ENCODE data around the gene MYO18A. TPM values are rescaled to one million over a fixed set of nuclear protein-coding genes. Genes with fewer than 3 reads are reported as not detected.

Gene MYO18A
- total RNA-seq, 1 donor from 2014 or later = 48.2 TPM

DNA sequence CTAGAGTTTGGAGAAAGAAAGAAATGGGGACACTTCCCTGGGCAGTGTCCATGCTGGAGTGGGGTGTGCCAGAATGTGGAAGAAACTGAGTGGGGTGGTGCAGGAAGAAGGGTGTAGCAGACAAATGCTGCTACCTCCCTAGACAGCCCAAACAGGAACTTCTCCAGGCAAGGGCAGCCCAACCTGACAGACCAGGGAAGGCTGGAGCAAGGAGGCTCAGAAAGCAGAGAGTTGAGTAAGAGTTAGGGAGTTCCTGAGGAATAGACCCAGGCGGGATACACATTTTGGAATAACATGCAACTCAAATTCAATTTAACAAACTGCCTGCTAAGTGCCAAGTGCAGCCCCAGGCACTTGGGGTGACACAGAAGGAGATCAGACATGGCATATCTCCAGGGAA is 1.0 kb upstream of the MYO18A start:
- TF ChIP-seq CTCF (conservative IDR thresholded peaks at IDR 0.05) = no peak
- H3K4me3 Mint-ChIP-seq = peak overlapping the region; percentile 85
- H3K4me1 Mint-ChIP-seq = peaks cover 35% of the 10 kb centered on the region
- no peak for DNase-seq (ENCODE audit: low read depth, low spot score)
- no peaks in the 10 kb centered on the region for H3K27me3 Mint-ChIP-seq (ENCODE audit: low read depth)
- H3K36me3 Mint-ChIP-seq (ENCODE audit: low read depth) = no peaks in the 10 kb centered on the region
- peaks cover 6% of the 10 kb centered on the region for H3K9me3 Mint-ChIP-seq
- no peak overlapping the region for H3K27ac Mint-ChIP-seq (ENCODE audit: unreplicated experiment)

DNA sequence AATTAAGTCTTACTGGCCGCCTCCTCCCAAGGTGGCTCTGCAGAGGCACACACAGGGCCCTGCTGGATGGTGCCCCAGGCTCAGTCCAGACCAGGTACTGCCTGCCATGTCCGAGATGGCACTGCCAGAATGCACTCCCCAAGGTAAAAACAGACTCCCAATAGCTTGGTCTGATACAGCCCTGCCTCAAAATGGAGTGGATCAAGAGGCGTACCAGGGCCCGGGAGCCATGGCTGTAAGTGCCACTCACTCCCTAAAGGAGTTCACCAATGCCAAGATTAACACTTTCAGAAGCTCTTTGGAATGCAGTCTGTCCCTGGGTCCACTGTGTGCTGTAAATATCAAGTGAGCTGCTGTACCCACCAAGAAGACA is 576 bp upstream of the MYO18A start:
- H3K27ac Mint-ChIP-seq (ENCODE audit: unreplicated experiment) = no peak overlapping the region
- TF ChIP-seq CTCF (conservative IDR thresholded peaks at IDR 0.05) = no peak
- DNase-seq (ENCODE audit: low read depth, low spot score) = no peak
- no peaks in the 10 kb centered on the region for H3K27me3 Mint-ChIP-seq (ENCODE audit: low read depth)
- peak overlapping the region; percentile 85 for H3K4me3 Mint-ChIP-seq
- peaks cover 39% of the 10 kb centered on the region for H3K4me1 Mint-ChIP-seq
- peaks cover 6% of the 10 kb centered on the region for H3K9me3 Mint-ChIP-seq
- H3K36me3 Mint-ChIP-seq (ENCODE audit: low read depth) = no peaks in the 10 kb centered on the region

DNA sequence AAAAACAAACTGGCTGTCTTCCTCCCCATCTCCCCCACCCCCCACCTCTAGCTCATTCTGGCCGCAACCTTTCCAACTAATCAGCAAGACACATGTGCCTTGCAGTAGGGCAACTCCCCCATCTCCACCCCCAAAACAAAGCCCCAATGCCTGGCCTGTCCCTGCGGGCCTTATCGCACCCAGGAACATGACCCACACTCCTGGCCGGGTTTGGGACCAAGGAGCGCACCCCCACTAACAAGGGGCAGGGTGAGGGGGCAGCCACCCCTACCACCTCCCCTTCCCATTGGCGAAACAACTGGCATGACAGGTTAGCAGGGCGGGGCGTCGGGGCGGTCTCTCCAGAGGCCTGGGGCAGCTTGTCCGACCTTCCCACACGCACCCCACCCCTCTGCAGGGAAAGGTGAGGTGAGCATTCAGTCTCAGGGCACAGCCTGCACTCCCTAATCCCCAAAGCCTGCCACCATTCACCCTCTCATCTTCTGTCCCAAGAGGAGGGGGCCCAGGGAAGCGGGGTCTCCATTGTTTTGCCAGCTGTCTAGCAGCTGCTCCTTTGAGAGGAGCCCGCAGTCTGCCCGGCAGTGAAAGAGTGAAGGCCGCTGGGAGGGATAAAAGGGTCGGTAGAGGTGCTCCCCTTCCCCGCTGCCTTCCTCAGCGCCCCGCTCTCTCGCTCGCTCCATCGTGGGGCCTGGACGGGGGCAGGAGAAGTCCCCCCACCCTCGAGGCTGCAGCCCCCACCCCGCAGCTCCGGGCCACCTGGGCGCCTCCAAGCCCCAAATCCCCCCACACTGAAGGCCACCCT is 765 bp downstream of the MYO18A start:
- no peak for TF ChIP-seq CTCF (conservative IDR thresholded peaks at IDR 0.05)
- DNase-seq (ENCODE audit: low read depth, low spot score) = peak; percentile 25
- no peaks in the 10 kb centered on the region for H3K27me3 Mint-ChIP-seq (ENCODE audit: low read depth)

GRCh38 chr17:29178750-29179231 is 1.4 kb downstream of the MYO18A start:
- H3K27ac Mint-ChIP-seq (ENCODE audit: unreplicated experiment) = no peak overlapping the region
- no peak for TF ChIP-seq CTCF (conservative IDR thresholded peaks at IDR 0.05)
- H3K36me3 Mint-ChIP-seq (ENCODE audit: low read depth) = no peaks in the 10 kb centered on the region
- H3K4me1 Mint-ChIP-seq = peaks cover 39% of the 10 kb centered on the region
- H3K9me3 Mint-ChIP-seq = peaks cover 2% of the 10 kb centered on the region
- no peaks in the 10 kb centered on the region for H3K27me3 Mint-ChIP-seq (ENCODE audit: low read depth)
- peak overlapping the region; percentile 89 for H3K4me3 Mint-ChIP-seq
- no peak for DNase-seq (ENCODE audit: low read depth, low spot score)

More for the DNA sequence above, 765 bp downstream of the MYO18A start:
- peaks cover 6% of the 10 kb centered on the region for H3K9me3 Mint-ChIP-seq
- peaks cover 39% of the 10 kb centered on the region for H3K4me1 Mint-ChIP-seq
- peak overlapping the region; percentile 89 for H3K4me3 Mint-ChIP-seq
- H3K27ac Mint-ChIP-seq (ENCODE audit: unreplicated experiment) = peak overlapping the region; percentile 50
- no peaks in the 10 kb centered on the region for H3K36me3 Mint-ChIP-seq (ENCODE audit: low read depth)

DNA sequence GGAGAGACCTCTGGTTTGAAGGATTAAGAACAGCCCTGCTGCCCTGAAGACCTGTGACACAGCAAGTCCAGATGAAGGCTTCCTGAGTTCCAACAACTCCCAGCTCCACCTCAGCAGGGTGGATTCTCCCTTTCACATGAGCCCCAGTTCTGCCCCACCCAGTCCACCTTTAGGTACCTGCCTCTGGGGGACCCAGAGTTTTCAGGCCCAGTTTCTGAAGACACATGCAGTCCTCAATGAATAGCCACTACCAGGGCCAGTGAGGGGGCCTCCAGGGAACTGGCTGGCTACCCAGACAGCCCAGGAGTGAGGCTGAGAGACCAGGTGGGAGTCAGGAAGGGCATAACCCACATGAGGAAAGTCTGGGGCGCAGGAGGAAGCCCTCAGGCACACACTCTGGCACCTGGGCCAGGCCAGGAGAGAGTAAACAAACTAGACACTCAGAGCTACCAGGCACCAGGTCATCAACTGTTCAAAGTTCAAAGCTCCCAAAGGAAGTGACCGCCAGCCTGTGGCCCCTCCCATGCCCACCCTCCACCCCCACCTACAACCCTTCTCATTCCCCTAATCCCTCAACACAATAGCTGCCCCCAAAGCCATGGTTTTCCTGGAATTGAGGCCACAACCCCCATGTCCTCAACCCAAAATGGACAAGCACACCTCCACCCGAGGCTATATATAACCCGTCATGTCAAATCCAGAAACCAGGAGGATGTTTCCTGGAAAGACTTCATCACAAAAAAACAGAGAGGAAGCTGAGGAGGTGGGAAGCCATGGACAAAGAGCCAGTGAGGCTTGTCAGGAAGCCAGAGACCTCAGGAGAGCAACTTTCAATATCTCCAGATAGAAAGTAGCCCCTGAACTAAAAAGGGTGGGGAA is 2.1 kb downstream of the MYO18A start:
- Mint-ChIP-seq H3K27ac (ENCODE audit: unreplicated experiment) (peak overlapping the region; percentile 35), H3K4me3 (peak overlapping the region; percentile 89), H3K27me3 (ENCODE audit: low read depth) (no peaks in the 10 kb centered on the region), H3K9me3 (no peaks in the 10 kb centered on the region), H3K4me1 (peaks cover 39% of the 10 kb centered on the region), H3K36me3 (ENCODE audit: low read depth) (no peaks in the 10 kb centered on the region)
- DNase-seq (ENCODE audit: low read depth, low spot score) = no peak
- no peak for TF ChIP-seq CTCF (conservative IDR thresholded peaks at IDR 0.05)
